ENCODE measurements around the gene SHQ1. TPM values are rescaled to one million over a fixed set of nuclear protein-coding genes. Genes with fewer than 3 reads are reported as not detected.
A peak's percentile ranks its signal among the peaks of the same experiment; 100 is the strongest.

SHQ1 gene
- total RNA-seq, 1 experiment from 2014 or later = 22.3 TPM

GRCh38 chr3:72786668-72787067 is 61.6 kb downstream of the SHQ1 start:
- Histone ChIP-seq H3K79me2 (ENCODE audit: low read length) (no peaks in the 10 kb centered on the region), H3K27me3 (ENCODE audit: low read length) (no peaks in the 10 kb centered on the region), H3K9ac (ENCODE audit: low read length) (no peak overlapping the region), H3K4me2 (ENCODE audit: low read depth, low read length, poor library complexity, severe bottlenecking) (no peak overlapping the region), H3K27ac (ENCODE audit: low read length) (no peak overlapping the region), H2AFZ (ENCODE audit: low read length) (no peak overlapping the region), H3K36me3 (ENCODE audit: insufficient read depth, low read length) (0 out of 2 replicates have a peak, but pooled peaks cover 9% of the 10 kb centered on the region), H3K4me1 (ENCODE audit: low read length) (no peaks in the 10 kb centered on the region), H3K9me3 (ENCODE audit: low read length) (no peaks in the 10 kb centered on the region), H3K4me3 (ENCODE audit: low read length) (no peak overlapping the region), H4K20me1 (ENCODE audit: insufficient read depth, low read depth, low read length) (no peaks in the 10 kb centered on the region), H3K9me2 (replicated peaks; ENCODE audit: insufficient read depth, low read length) (no peaks in the 10 kb centered on the region)
- DNase-seq = no peak

DNA sequence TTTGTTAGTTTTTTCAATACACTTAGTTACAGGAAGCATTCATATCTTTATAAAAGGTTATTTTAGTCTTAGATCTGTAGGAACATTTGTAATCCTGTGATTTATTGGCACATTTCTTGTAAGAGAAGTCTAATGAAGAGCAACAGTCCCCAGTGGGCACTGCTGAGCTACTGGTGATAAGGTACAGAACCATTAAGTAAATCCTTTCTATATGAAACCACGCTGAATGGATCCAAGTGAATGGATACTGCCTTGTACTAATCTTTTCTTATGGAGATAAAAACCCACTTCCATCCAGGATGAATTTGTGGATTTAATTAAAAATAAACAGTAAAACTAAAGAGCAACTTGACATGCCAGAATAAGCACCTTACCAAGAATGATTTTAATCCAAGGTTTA is 64.0 kb downstream of the SHQ1 start:
- Histone ChIP-seq H3K36me3 (ENCODE audit: insufficient read depth, low read length) (0 out of 2 replicates have a peak, but pooled peaks cover 3% of the 10 kb centered on the region), H3K4me3 (ENCODE audit: low read length) (no peak overlapping the region)

GRCh38 chr3:72782521-72782920 is 65.7 kb downstream of the SHQ1 start:
- Histone ChIP-seq H3K9me3 (ENCODE audit: low read length) (no peaks in the 10 kb centered on the region), H2AFZ (ENCODE audit: low read length) (no peak overlapping the region), H3K4me1 (ENCODE audit: low read length) (no peaks in the 10 kb centered on the region), H3K79me2 (ENCODE audit: low read length) (no peaks in the 10 kb centered on the region), H3K4me3 (ENCODE audit: low read length) (no peak overlapping the region), H3K36me3 (ENCODE audit: insufficient read depth, low read length) (0 out of 2 replicates have a peak, but pooled peaks cover 3% of the 10 kb centered on the region), H3K27me3 (ENCODE audit: low read length) (no peaks in the 10 kb centered on the region), H3K4me2 (ENCODE audit: low read depth, low read length, poor library complexity, severe bottlenecking) (no peak overlapping the region), H3K9me2 (replicated peaks; ENCODE audit: insufficient read depth, low read length) (no peaks in the 10 kb centered on the region), H4K20me1 (ENCODE audit: insufficient read depth, low read depth, low read length) (no peaks in the 10 kb centered on the region), H3K9ac (ENCODE audit: low read length) (no peak overlapping the region), H3K27ac (ENCODE audit: low read length) (no peak overlapping the region)
- no peak for DNase-seq

More for the DNA sequence above, 64.0 kb downstream of the SHQ1 start:
- Histone ChIP-seq H3K4me2 (ENCODE audit: low read depth, low read length, poor library complexity, severe bottlenecking) (no peak overlapping the region), H4K20me1 (ENCODE audit: insufficient read depth, low read depth, low read length) (no peaks in the 10 kb centered on the region), H3K27ac (ENCODE audit: low read length) (no peak overlapping the region), H2AFZ (ENCODE audit: low read length) (no peak overlapping the region), H3K9me2 (replicated peaks; ENCODE audit: insufficient read depth, low read length) (no peaks in the 10 kb centered on the region), H3K27me3 (ENCODE audit: low read length) (no peaks in the 10 kb centered on the region), H3K9ac (ENCODE audit: low read length) (no peak overlapping the region), H3K4me1 (ENCODE audit: low read length) (no peaks in the 10 kb centered on the region), H3K9me3 (ENCODE audit: low read length) (no peaks in the 10 kb centered on the region), H3K79me2 (ENCODE audit: low read length) (no peaks in the 10 kb centered on the region)
- DNase-seq = no peak

DNA sequence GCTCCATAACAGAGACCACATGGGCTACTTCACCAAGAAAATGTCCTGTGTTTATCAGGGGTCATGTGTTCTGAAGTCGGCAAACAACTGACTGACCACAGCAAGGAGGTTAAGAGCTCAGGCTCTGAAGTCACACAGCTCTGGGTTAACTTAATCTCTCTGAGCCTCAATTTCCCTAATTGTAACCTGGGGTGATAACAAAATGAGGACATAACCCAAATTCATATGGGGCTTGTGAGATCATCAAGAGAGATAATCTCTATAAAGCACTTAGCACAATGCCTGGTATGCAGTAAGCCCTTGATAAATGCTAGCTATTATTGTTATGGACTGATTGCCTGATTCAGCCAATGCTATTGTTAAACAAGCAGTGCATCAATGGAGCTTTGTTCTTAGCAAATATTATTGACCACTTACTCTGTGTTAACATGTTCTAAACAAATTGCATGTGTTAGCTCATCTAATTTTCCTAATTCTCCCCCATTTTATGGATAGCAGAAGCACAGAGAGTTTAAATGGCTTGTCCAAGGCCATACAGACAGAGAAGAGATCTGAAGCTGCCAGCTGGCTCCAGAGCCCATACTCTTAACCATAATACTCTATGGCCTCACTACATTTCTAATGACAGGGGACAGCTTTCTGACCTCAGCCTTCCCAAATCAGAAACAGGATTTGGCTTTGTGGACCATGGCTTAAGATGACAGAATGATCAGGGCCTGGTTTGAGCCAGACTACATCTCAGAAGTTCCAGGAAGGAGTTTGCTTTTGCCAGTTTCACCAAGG is 78.3 kb downstream of the SHQ1 start:
- Histone ChIP-seq H3K9ac (ENCODE audit: low read length) (no peak overlapping the region), H4K20me1 (ENCODE audit: insufficient read depth, low read depth, low read length) (peaks cover 40% of the 10 kb centered on the region), H3K27ac (ENCODE audit: low read length) (no peak overlapping the region), H3K4me1 (ENCODE audit: low read length) (peaks cover 13% of the 10 kb centered on the region), H3K36me3 (ENCODE audit: insufficient read depth, low read length) (no peaks in the 10 kb centered on the region), H3K9me3 (ENCODE audit: low read length) (no peaks in the 10 kb centered on the region), H3K27me3 (ENCODE audit: low read length) (no peaks in the 10 kb centered on the region), H3K9me2 (replicated peaks; ENCODE audit: insufficient read depth, low read length) (no peaks in the 10 kb centered on the region), H2AFZ (ENCODE audit: low read length) (no peak overlapping the region), H3K4me3 (ENCODE audit: low read length) (no peak overlapping the region), H3K4me2 (ENCODE audit: low read depth, low read length, poor library complexity, severe bottlenecking) (no peak overlapping the region), H3K79me2 (ENCODE audit: low read length) (no peaks in the 10 kb centered on the region)
- DNase-seq = no peak

DNA sequence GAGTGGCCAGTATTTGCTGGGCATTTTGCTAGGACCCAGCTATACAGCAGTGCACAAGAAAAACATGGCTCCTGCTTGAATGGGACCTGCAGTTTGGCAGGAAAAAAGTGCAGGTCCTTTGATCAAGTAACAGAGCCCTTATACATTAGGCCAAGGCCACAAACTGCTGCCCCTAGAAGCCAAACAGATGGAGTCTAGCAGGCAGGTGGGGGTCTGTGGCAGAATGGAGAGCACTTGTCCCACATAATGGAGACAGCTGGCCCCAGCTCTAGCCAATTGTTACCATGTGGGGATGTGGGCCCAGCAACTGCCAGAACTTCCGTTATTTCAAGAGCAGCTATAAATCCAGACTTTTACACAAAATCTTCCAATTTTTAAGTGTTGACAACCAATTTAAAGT is 79.3 kb downstream of the SHQ1 start:
- Histone ChIP-seq H3K4me3 (ENCODE audit: low read length) (no peak overlapping the region), H3K27ac (ENCODE audit: low read length) (no peak overlapping the region), H3K9me2 (replicated peaks; ENCODE audit: insufficient read depth, low read length) (no peaks in the 10 kb centered on the region), H3K4me1 (ENCODE audit: low read length) (peaks cover 13% of the 10 kb centered on the region), H4K20me1 (ENCODE audit: insufficient read depth, low read depth, low read length) (peaks cover 45% of the 10 kb centered on the region), H3K36me3 (ENCODE audit: insufficient read depth, low read length) (no peaks in the 10 kb centered on the region), H3K9me3 (ENCODE audit: low read length) (no peaks in the 10 kb centered on the region), H3K9ac (ENCODE audit: low read length) (no peak overlapping the region), H2AFZ (ENCODE audit: low read length) (no peak overlapping the region), H3K27me3 (ENCODE audit: low read length) (no peaks in the 10 kb centered on the region), H3K79me2 (ENCODE audit: low read length) (no peaks in the 10 kb centered on the region), H3K4me2 (ENCODE audit: low read depth, low read length, poor library complexity, severe bottlenecking) (no peak overlapping the region)
- no peak for DNase-seq

DNA sequence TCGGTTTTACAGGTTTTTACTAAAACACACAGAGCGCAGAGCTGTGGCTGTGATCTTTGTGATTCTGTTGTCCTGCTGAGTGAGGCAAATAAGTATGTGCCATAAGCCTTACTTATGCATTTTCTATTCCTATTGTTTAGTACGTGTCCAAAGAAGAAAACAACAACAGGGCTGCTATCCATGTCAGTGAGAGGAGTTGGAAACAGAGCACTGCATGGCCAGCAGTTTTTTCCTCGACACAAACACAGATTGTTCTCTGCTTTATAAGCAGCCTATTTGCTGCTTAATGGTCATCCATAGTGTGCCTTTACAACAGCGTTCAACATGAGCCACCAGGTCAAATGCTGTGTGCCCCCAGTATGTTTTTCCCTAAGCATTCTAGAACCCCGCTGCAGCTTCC is 79.8 kb downstream of the SHQ1 start:
- no peaks in the 10 kb centered on the region for H3K36me3 ChIP-seq (ENCODE audit: insufficient read depth, low read length)
- H4K20me1 ChIP-seq (ENCODE audit: insufficient read depth, low read depth, low read length) = peaks cover 45% of the 10 kb centered on the region
- no peak overlapping the region for H3K27ac ChIP-seq (ENCODE audit: low read length)
- no peaks in the 10 kb centered on the region for H3K27me3 ChIP-seq (ENCODE audit: low read length)
- DNase-seq = no peak
- H3K9me2 ChIP-seq (replicated peaks; ENCODE audit: insufficient read depth, low read length) = no peaks in the 10 kb centered on the region
- no peak overlapping the region for H3K4me3 ChIP-seq (ENCODE audit: low read length)
- no peak overlapping the region for H3K4me2 ChIP-seq (ENCODE audit: low read depth, low read length, poor library complexity, severe bottlenecking)
- no peak overlapping the region for H2AFZ ChIP-seq (ENCODE audit: low read length)
- no peak overlapping the region for H3K9ac ChIP-seq (ENCODE audit: low read length)
- H3K79me2 ChIP-seq (ENCODE audit: low read length) = no peaks in the 10 kb centered on the region
- peaks cover 13% of the 10 kb centered on the region for H3K4me1 ChIP-seq (ENCODE audit: low read length)
- H3K9me3 ChIP-seq (ENCODE audit: low read length) = no peaks in the 10 kb centered on the region

DNA sequence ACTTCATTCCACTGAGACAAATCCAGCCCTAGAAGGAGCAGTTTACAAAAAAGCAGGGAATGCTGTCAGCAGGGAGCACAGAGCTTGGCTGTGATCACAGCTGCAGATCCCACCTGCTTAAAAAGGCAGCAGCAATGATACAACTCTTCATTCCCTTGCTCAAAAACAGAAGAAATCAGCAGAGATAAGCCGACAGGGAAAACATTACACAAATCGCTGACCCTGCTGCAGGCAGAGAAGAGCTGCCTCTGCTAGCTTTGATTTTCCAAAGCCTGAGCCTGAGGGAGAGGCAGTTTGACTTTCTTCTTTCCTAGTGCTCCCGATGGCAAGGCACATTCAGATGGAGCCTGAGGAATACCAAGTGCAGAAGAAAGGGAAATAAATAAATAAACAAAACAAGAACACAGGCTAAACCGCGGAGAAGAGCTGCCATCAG is 80.2 kb downstream of the SHQ1 start:
- Histone ChIP-seq H3K27me3 (ENCODE audit: low read length) (no peaks in the 10 kb centered on the region), H3K79me2 (ENCODE audit: low read length) (no peaks in the 10 kb centered on the region), H2AFZ (ENCODE audit: low read length) (no peak overlapping the region), H3K9ac (ENCODE audit: low read length) (no peak overlapping the region), H3K9me2 (replicated peaks; ENCODE audit: insufficient read depth, low read length) (no peaks in the 10 kb centered on the region), H3K4me3 (ENCODE audit: low read length) (no peak overlapping the region), H3K4me2 (ENCODE audit: low read depth, low read length, poor library complexity, severe bottlenecking) (no peak overlapping the region), H3K4me1 (ENCODE audit: low read length) (peaks cover 13% of the 10 kb centered on the region), H4K20me1 (ENCODE audit: insufficient read depth, low read depth, low read length) (peaks cover 48% of the 10 kb centered on the region), H3K36me3 (ENCODE audit: insufficient read depth, low read length) (no peaks in the 10 kb centered on the region), H3K9me3 (ENCODE audit: low read length) (no peaks in the 10 kb centered on the region), H3K27ac (ENCODE audit: low read length) (no peak overlapping the region)
- DNase-seq = no peak

- Histone ChIP-seq H3K9me3 (ENCODE audit: low read length) (no peaks in the 10 kb centered on the region), H3K36me3 (ENCODE audit: insufficient read depth, low read length) (no peaks in the 10 kb centered on the region), H2AFZ (ENCODE audit: low read length) (no peak overlapping the region), H3K4me1 (ENCODE audit: low read length) (peaks cover 13% of the 10 kb centered on the region), H3K27ac (ENCODE audit: low read length) (no peak overlapping the region), H3K4me3 (ENCODE audit: low read length) (no peak overlapping the region), H3K27me3 (ENCODE audit: low read length) (no peaks in the 10 kb centered on the region), H3K9me2 (replicated peaks; ENCODE audit: insufficient read depth, low read length) (no peaks in the 10 kb centered on the region), H4K20me1 (ENCODE audit: insufficient read depth, low read depth, low read length) (peaks cover 47% of the 10 kb centered on the region), H3K79me2 (ENCODE audit: low read length) (no peaks in the 10 kb centered on the region), H3K9ac (ENCODE audit: low read length) (no peak overlapping the region), H3K4me2 (ENCODE audit: low read depth, low read length, poor library complexity, severe bottlenecking) (no peak overlapping the region)
- peak; percentile 42 for DNase-seq
Measured at GRCh38 chr3:72766866-72767265, 81.4 kb downstream of the SHQ1 start.
